HTR-8/SVneo (cell line): ENCODE results near the gene STAT1.
"Not testable (repeated sequence)": the region's sequence is repeated elsewhere in the genome, so short reads cannot be mapped to it uniquely, and the experiment has no call there.

Experiments
- DNase-seq: peaks from one replicate; pipeline ENCODE4 v3.0.0; 2011; ENCODE audit warnings: low spot score, mixed read lengths; ENCODE audit not compliant: insufficient read length
- FAIRE-seq: peaks from 2 replicates; lab custom pipeline; 2011; peaks lifted over from hg19 to GRCh38; lab: Jason Lieb, UNC

Gene STAT1

GRCh38 chr2:191009541-191010374 lies 4.2 kb downstream of the STAT1 start:
- no peak for FAIRE-seq
- DNase-seq: no peak

GRCh38 chr2:191008286-191008685 lies 5.7 kb downstream of the STAT1 start:
- FAIRE-seq (no peak), DNase-seq (no peak)

- FAIRE-seq (peak; percentile 13), DNase-seq (no peak)
Measured at GRCh38 chr2:191006997-191007783, 6.8 kb downstream of the STAT1 start.

- FAIRE-seq (peak; percentile 72), DNase-seq (no peak)
Measured at GRCh38 chr2:191006297-191006696, 7.7 kb downstream of the STAT1 start.

GRCh38 chr2:191003405-191004309 lies 10.3 kb downstream of the STAT1 start:
- peak; percentile 80 for FAIRE-seq

GRCh38 chr2:191001624-191002023 lies 12.3 kb downstream of the STAT1 start:
- FAIRE-seq (no peak), DNase-seq (no peak)

More at GRCh38 chr2:191003405-191004309, 10.3 kb downstream of the STAT1 start:
- no peak for DNase-seq

- DNase-seq: no peak
- no peak for FAIRE-seq
Measured at GRCh38 chr2:191001032-191001431, 12.9 kb downstream of the STAT1 start.

- FAIRE-seq (no peak), DNase-seq (no peak)
Measured at GRCh38 chr2:190999949-191000665, 13.9 kb downstream of the STAT1 start.

- no peak for DNase-seq
- no peak for FAIRE-seq
Measured at GRCh38 chr2:190999058-190999457, 14.9 kb downstream of the STAT1 start.

- FAIRE-seq: no peak
- DNase-seq: no peak
Measured at GRCh38 chr2:190997526-190998113, 16.4 kb downstream of the STAT1 start.

- DNase-seq (no peak), FAIRE-seq (no peak)
Measured at GRCh38 chr2:190996947-190997346, 17.0 kb downstream of the STAT1 start.

GRCh38 chr2:190996338-190996946 lies 17.5 kb downstream of the STAT1 start:
- DNase-seq: peak; percentile 66
- no peak for FAIRE-seq

GRCh38 chr2:190995315-190995714 lies 18.7 kb downstream of the STAT1 start:
- not testable (repeated sequence) for FAIRE-seq, DNase-seq

- DNase-seq: no peak
- FAIRE-seq: no peak
Measured at GRCh38 chr2:190994148-190994547, 19.8 kb downstream of the STAT1 start.

GRCh38 chr2:190993292-190993643 lies 20.7 kb downstream of the STAT1 start:
- no peak for DNase-seq
- FAIRE-seq: no peak

GRCh38 chr2:190990132-190990531 lies 23.8 kb downstream of the STAT1 start:
- DNase-seq: no peak
- FAIRE-seq: no peak

- DNase-seq (no peak), FAIRE-seq (no peak)
Measured at GRCh38 chr2:190988910-190989309, 25.1 kb downstream of the STAT1 start.

GRCh38 chr2:190987938-190988337 lies 26.0 kb downstream of the STAT1 start:
- no peak for FAIRE-seq

GRCh38 chr2:190987116-190987515 lies 26.9 kb downstream of the STAT1 start:
- DNase-seq: no peak
- no peak for FAIRE-seq

More at GRCh38 chr2:190987938-190988337, 26.0 kb downstream of the STAT1 start:
- no peak for DNase-seq
